Neuronal stem cell (in vitro differentiated cells): ENCODE results near the gene UGT3A1. TPM values are rescaled to one million over a fixed set of nuclear protein-coding genes. Genes with fewer than 3 reads are reported as not detected.
"Not testable (repeated sequence)": the region's sequence is repeated elsewhere in the genome, so short reads cannot be mapped to it uniquely, and the experiment has no call there.

Experiments
- DNase-seq: peaks from one replicate; pipeline ENCODE4 v3.0.0-alpha.2; 2013; ENCODE audit warnings: low spot score
- H2AFZ ChIP-seq: one replicate; pipeline ENCODE4 v1.6.1; 2013; ENCODE audit warnings: mild to moderate bottlenecking, low read length, inconsistent platforms
- H2AK5ac ChIP-seq: 2 replicates; pipeline ENCODE4 v1.6.1; 2013; ENCODE audit warnings: low read depth, mild to moderate bottlenecking, inconsistent platforms, low read length, moderate library complexity, mixed read lengths
- H2BK120ac ChIP-seq: 2 replicates; pipeline ENCODE4 v1.6.1; 2013; ENCODE audit warnings: low read depth, mild to moderate bottlenecking, inconsistent platforms, low read length, moderate library complexity, mixed read lengths
- H2BK12ac ChIP-seq: one replicate; pipeline ENCODE4 v1.6.1; 2013; ENCODE audit warnings: low read length, inconsistent platforms
- H2BK15ac ChIP-seq: 2 replicates; pipeline ENCODE4 v1.6.1; 2013; ENCODE audit warnings: mild to moderate bottlenecking, low read length, inconsistent platforms, mixed read lengths
- H2BK5ac ChIP-seq: one replicate; pipeline ENCODE4 v1.6.1; 2013; ENCODE audit warnings: inconsistent platforms, mild to moderate bottlenecking, low read length, moderate library complexity
- H3K14ac ChIP-seq: one replicate; pipeline ENCODE4 v1.6.1; 2013; ENCODE audit warnings: low read length, inconsistent platforms
- H3K18ac ChIP-seq: 2 replicates; pipeline ENCODE4 v1.6.1; 2013; ENCODE audit warnings: low read length, inconsistent platforms
- H3K23ac ChIP-seq: 2 replicates; pipeline ENCODE4 v1.6.1; 2013; ENCODE audit warnings: low read depth, mild to moderate bottlenecking, mixed read lengths, low read length, inconsistent platforms; ENCODE audit not compliant: poor library complexity
- H3K27ac ChIP-seq: replicated peaks from 3 replicates; pipeline ENCODE4 v1.5.1; 2013; ENCODE audit warnings: low read length, inconsistent platforms
- H3K27me3 ChIP-seq, 3 experiments: 2 replicates each; pipeline ENCODE4 v1.6.1; 2013; ENCODE audit warnings: low read length in 3 of 3, mild to moderate bottlenecking in 2 of 3, inconsistent platforms in 1 of 3, low read depth in 1 of 3, mixed read lengths in 1 of 3, moderate library complexity in 1 of 3; ENCODE audit not compliant: control insufficient read depth in 3 of 3, insufficient read depth in 3 of 3
- H3K36me3 ChIP-seq, 2 donors: replicated peaks in 1 of 2; 2 replicates each; pipeline ENCODE4 v1.6.1; 2013; ENCODE audit warnings: low read length in 2 of 2; ENCODE audit not compliant: control insufficient read depth in 2 of 2, insufficient read depth in 2 of 2
- H3K4ac ChIP-seq: 2 replicates; pipeline ENCODE4 v1.6.1; 2013; ENCODE audit warnings: inconsistent platforms, mild to moderate bottlenecking, low read length, moderate library complexity
- H3K4me1 ChIP-seq, 2 donors: 1 replicate in 1 of 2; 2 replicates in 1 of 2; pipeline ENCODE4 v1.6.1; 2013; ENCODE audit warnings: low read length in 2 of 2, low read depth in 1 of 2; ENCODE audit not compliant: control insufficient read depth in 2 of 2, insufficient read depth in 1 of 2
- H3K4me2 ChIP-seq: one replicate; pipeline ENCODE4 v1.6.1; 2013; ENCODE audit warnings: mild to moderate bottlenecking, low read length, inconsistent platforms; ENCODE audit not compliant: insufficient read depth, poor library complexity, severe bottlenecking
- H3K4me3 ChIP-seq, 2 donors: 2 replicates each; pipeline ENCODE4 v1.5.1; 2013; ENCODE audit warnings: low read length in 2 of 2, mild to moderate bottlenecking in 2 of 2, inconsistent platforms in 1 of 2, moderate library complexity in 1 of 2
- H3K79me1 ChIP-seq: one replicate; pipeline ENCODE4 v1.6.1; 2013; ENCODE audit warnings: low read depth, mild to moderate bottlenecking, inconsistent platforms, low read length, moderate library complexity
- H3K9ac ChIP-seq: one replicate; pipeline ENCODE4 v1.6.1; 2013; ENCODE audit warnings: mild to moderate bottlenecking, low read depth, low read length, inconsistent platforms; ENCODE audit not compliant: poor library complexity
- H3K9me3 ChIP-seq, 2 donors: replicated peaks in 1 of 2; 2 replicates each; pipeline versions ENCODE3 to v1.6.1; 2013; ENCODE audit warnings: low read length in 2 of 2, mild to moderate bottlenecking in 2 of 2, inconsistent platforms in 1 of 2, low read depth in 1 of 2, mixed read lengths in 1 of 2, moderate library complexity in 1 of 2; ENCODE audit not compliant: control insufficient read depth in 2 of 2, insufficient read depth in 1 of 2
- H4K8ac ChIP-seq: one replicate; pipeline ENCODE4 v1.6.1; 2013; ENCODE audit warnings: low read depth, mild to moderate bottlenecking, inconsistent platforms, low read length, moderate library complexity
- H4K91ac ChIP-seq: one replicate; pipeline ENCODE4 v1.6.1; 2013; ENCODE audit warnings: low read length, low read depth, mild to moderate bottlenecking, inconsistent platforms; ENCODE audit not compliant: poor library complexity
- WGBS, 2 donors: extraction: QIAGEN DNeasy Blood & Tissue Kit; methylation state at CpG; one replicate each; pipeline ENCODE4 v1.1.7; 2013; ENCODE audit warnings: missing lambda C conversion rate in 2 of 2, mixed read lengths in 1 of 2; ENCODE audit not compliant: insufficient read length in 2 of 2, insufficient replicate concordance in 1 of 2; ENCODE audit errors: extremely low coverage in 2 of 2; 5-methylcytosine and 5-hydroxymethylcytosine counted together
- polyA plus RNA-seq, 2 experiments: library from polyadenylated mRNA; stranded (reverse); fragments of 200-250 nt; gene quantifications; one replicate each; pipeline ENCODE4 v1.2.3, GENCODE V29; 2013

Gene UGT3A1, protein sequence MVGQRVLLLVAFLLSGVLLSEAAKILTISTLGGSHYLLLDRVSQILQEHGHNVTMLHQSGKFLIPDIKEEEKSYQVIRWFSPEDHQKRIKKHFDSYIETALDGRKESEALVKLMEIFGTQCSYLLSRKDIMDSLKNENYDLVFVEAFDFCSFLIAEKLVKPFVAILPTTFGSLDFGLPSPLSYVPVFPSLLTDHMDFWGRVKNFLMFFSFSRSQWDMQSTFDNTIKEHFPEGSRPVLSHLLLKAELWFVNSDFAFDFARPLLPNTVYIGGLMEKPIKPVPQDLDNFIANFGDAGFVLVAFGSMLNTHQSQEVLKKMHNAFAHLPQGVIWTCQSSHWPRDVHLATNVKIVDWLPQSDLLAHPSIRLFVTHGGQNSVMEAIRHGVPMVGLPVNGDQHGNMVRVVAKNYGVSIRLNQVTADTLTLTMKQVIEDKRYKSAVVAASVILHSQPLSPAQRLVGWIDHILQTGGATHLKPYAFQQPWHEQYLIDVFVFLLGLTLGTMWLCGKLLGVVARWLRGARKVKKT
- 3.3 TPM for polyA plus RNA-seq (2013, experiment 1 of 2)
- 3.6 TPM for polyA plus RNA-seq (2013, experiment 2 of 2)

DNA sequence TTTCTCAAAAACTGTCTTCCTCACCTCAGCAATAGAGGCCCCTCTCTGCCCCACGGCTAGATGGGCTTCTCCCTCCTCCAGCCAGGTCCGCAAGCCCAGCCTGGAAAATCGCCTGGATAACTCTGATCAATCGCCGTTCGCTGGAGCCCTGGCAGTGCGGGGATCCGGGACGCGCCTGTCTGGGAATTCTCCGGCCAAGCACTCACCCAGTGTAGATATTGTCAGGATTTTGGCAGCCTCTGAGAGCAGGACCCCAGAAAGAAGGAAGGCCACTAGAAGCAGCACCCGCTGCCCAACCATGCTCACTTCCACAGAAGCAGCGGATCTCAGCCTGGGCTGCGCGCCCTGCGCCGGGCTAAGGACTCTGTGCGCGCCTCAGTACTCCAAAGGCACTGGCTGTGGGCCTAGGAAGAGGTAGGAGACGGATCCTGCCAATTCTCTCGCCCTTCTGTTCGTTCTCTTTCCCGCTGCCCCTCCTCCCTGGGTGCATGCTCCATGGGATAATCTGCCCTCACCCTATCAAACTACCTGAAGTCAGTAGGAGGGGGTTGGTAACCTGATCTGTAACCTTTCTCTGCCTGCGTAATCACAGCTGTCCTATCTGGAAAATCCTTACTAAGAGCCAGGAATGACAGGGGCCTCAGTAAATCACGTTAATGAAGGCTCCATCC lies at the start of gene UGT3A1:
Gene UGT3A1 (minus strand): TSS at position 450 of the 671 bp plus-strand sequence. CDS start 150 bp downstream, at position 300.
- Histone ChIP-seq H3K14ac (no peak within 1 kb of the TSS), H3K23ac (no peak within 1 kb of the TSS), H2BK120ac (no peak within 1 kb of the TSS), H2BK12ac (no peak within 1 kb of the TSS), H3K4me3 (peak within 1 kb of the TSS in 1 of 2 donors; percentile 75), H3K9ac (no peak within 1 kb of the TSS), H3K27ac (no peak within 1 kb of the TSS), H3K4me2 (peak within 1 kb of the TSS; percentile 59), H2AK5ac (no peak within 1 kb of the TSS), H3K18ac (peak within 1 kb of the TSS; percentile 56), H3K9me3 (no peaks in the 10 kb centered on the region), H3K27me3 (peaks cover 0 to 32% (median 0%) of the 10 kb centered on the region in 3 experiments), H2BK5ac (no peak within 1 kb of the TSS), H3K4me1 (peaks cover 0 to 9% of the 10 kb centered on the region in 2 donors), H2AFZ (peak within 1 kb of the TSS; percentile 49), H3K4ac (no peak within 1 kb of the TSS), H4K91ac (no peak within 1 kb of the TSS), H3K36me3 (no peaks in the 10 kb centered on the region), H2BK15ac (no peak within 1 kb of the TSS), H4K8ac (peak within 1 kb of the TSS; percentile 0), H3K79me1 (no peaks in the 10 kb centered on the region)
- no CpG with 5 or more reads among the region's 25 CpGs for WGBS, 2 donors
- peak; percentile 40 for DNase-seq

DNA sequence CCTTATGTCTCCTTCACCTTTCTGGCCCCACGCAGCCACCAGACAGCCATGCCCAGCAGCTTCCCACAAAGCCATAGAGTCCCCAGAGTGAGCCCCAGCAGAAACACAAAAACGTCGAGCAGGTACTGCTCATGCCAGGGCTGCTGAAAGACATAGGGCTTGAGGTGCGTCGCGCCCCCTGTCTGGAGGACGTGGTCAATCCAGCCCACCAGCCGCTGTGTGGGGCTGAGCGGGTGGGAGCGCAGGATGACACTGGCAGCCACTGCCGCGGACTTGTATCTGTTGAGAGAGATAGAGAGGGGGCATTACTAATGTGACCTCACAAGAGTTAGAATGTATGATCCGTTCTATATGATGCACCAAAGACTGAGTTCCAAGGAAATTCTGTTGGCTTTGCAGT lies 44.5 kb upstream of the UGT3A1 start:
- Histone ChIP-seq H2AFZ (no peak overlapping the region), H2BK5ac (no peak overlapping the region), H4K8ac (no peak overlapping the region), H3K14ac (no peak overlapping the region), H2BK12ac (no peak overlapping the region), H3K18ac (no peak overlapping the region), H2AK5ac (no peak overlapping the region), H4K91ac (no peak overlapping the region), H3K4me3 (no peak overlapping the region), H3K36me3 (no peaks in the 10 kb centered on the region), H3K4me2 (no peak overlapping the region), H2BK120ac (no peak overlapping the region), H3K23ac (no peak overlapping the region), H3K9me3 (no peaks in the 10 kb centered on the region), H3K4me1 (no peaks in the 10 kb centered on the region), H3K9ac (no peak overlapping the region), H2BK15ac (no peak overlapping the region), H3K27ac (no peak overlapping the region), H3K79me1 (no peaks in the 10 kb centered on the region), H3K27me3 (no peaks in the 10 kb centered on the region), H3K4ac (no peak overlapping the region)
- DNase-seq, result no peak
- WGBS, 2 donors, result no CpG with 5 or more reads among the region's 13 CpGs

DNA sequence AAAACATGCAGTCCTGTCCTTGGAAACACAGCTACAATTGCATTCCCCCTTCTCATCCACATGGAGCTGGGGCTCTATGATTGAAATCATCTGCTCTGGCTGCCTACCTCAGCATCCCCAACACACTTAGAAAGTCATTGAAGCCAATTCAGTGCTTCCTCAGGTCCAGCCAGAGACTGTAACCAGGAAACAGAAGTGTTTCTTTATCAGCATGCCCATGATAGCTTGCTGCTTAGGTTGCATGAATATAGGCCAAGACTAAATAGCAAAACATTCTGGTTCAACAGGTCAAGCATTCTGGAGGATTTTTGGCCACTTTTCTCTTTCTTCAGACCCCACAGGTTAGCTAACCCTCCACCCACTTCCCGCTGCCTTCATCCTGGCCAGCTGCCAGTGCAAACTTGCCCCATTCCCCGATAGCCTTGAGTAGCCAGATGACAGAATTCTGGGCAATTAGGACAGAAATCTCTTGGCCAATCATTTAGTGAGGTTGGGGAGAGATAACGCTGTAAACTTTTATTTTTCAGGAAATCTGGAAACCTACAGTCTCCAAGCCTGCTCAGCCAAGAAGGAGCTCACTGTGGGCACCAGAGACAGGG lies 43.4 kb upstream of the UGT3A1 start:
- not testable (repeated sequence) for DNase-seq, H2BK120ac ChIP-seq

DNA sequence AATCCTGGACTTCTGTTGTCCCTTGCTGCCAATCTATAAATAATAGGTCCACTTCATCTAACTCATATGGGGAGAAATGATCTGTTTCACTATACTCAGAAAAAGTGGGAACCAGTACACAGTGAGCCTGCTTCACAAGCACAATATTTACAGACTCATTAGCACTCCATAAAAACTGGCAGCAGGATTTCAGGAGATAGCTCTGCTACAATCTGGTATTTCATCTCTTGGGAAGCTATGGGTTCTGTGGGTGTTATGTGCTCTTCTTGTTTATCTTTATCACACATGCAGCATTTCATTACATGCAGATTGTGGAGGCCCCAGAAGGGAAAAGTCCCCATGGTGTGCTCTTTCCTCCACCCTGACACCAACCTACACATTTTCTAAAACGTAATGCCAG lies 42.3 kb upstream of the UGT3A1 start:
- Histone ChIP-seq H2BK12ac (no peak overlapping the region), H2AK5ac (no peak overlapping the region), H4K91ac (no peak overlapping the region), H3K4ac (no peak overlapping the region), H3K4me3 (no peak overlapping the region), H2BK120ac (no peak overlapping the region), H3K4me2 (no peak overlapping the region), H2BK15ac (no peak overlapping the region), H3K9ac (no peak overlapping the region), H2BK5ac (no peak overlapping the region), H3K18ac (no peak overlapping the region), H3K9me3 (no peaks in the 10 kb centered on the region), H3K27me3 (no peaks in the 10 kb centered on the region), H4K8ac (no peak overlapping the region), H3K36me3 (no peaks in the 10 kb centered on the region), H3K27ac (no peak overlapping the region), H3K4me1 (no peaks in the 10 kb centered on the region), H3K14ac (no peak overlapping the region), H2AFZ (no peak overlapping the region), H3K23ac (no peak overlapping the region), H3K79me1 (no peaks in the 10 kb centered on the region)
- no peak for DNase-seq
- no CpG with 5 or more reads among the region's 1 CpG for WGBS, 2 donors

More for the DNA sequence above, 43.4 kb upstream of the UGT3A1 start:
- not testable (repeated sequence) for H3K9ac ChIP-seq, H3K18ac ChIP-seq, H2BK12ac ChIP-seq, H2AFZ ChIP-seq, H3K27me3 ChIP-seq, H4K91ac ChIP-seq, H3K27ac ChIP-seq, H3K9me3 ChIP-seq, H2AK5ac ChIP-seq, H3K4ac ChIP-seq, H3K36me3 ChIP-seq, H3K79me1 ChIP-seq, H2BK5ac ChIP-seq, H2BK15ac ChIP-seq, H4K8ac ChIP-seq, H3K23ac ChIP-seq, H3K14ac ChIP-seq, H3K4me2 ChIP-seq, H3K4me3 ChIP-seq, H3K4me1 ChIP-seq
- no CpG with 5 or more reads among the region's 3 CpGs for WGBS, 2 donors
